SK-N-SH treated with all-trans-retinoic acid at 6 μM for 48 hours (cell line): ENCODE results near the gene ABCC10.

ENCODE experiments used
- ATAC-seq: fragments of 200-7000 bp; cut with Tn5 transposase; 3 replicates; pipeline ENCODE4 v1.9.1; 2020; ENCODE audit warnings: mild to moderate bottlenecking, moderate library complexity
- ARNTL ChIP-seq: fragments of 450-650 bp; formaldehyde crosslinking; IDR thresholded peaks from 2 replicates; pipeline ENCODE4 v1.5.0; 2020; ENCODE audit warnings: low read depth, mild to moderate bottlenecking, moderate library complexity, borderline replicate concordance
- CSDC2 ChIP-seq: fragments of 250-450 bp; sonication (Bioruptor Pico); IDR thresholded peaks from 2 replicates; pipeline ENCODE4 v1.5.0; 2020; ENCODE audit warnings: mild to moderate bottlenecking, moderate library complexity
- GLIS3 ChIP-seq: fragments of 250-450 bp; sonication (Bioruptor Pico); IDR thresholded peaks from 2 replicates; pipeline ENCODE4 v1.5.0; 2020; ENCODE audit warnings: mild to moderate bottlenecking, moderate library complexity
- ISL1 ChIP-seq: fragments of 250-450 bp; sonication (Bioruptor Pico); IDR thresholded peaks from 2 replicates; pipeline ENCODE4 v2.1.2; 2022; ENCODE audit warnings: mild to moderate bottlenecking, moderate library complexity
- OSR1 ChIP-seq: fragments of 250-450 bp; sonication (Bioruptor Pico); IDR thresholded peaks from 2 replicates; pipeline ENCODE4 v1.8.0; 2022; ENCODE audit warnings: moderate library complexity, mild to moderate bottlenecking, inconsistent platforms
- PPARA ChIP-seq: fragments of 250-450 bp; sonication (Bioruptor Pico); IDR thresholded peaks from 2 replicates; pipeline ENCODE4 v1.5.0; 2020; ENCODE audit warnings: mild to moderate bottlenecking, borderline replicate concordance
- ZC3H10 ChIP-seq: fragments of 250-450 bp; sonication (Bioruptor Pico); IDR thresholded peaks from 2 replicates; pipeline ENCODE4 v1.5.1; 2021; ENCODE audit warnings: mild to moderate bottlenecking, moderate library complexity
- ZFP30 ChIP-seq: fragments of 450-650 bp; formaldehyde crosslinking; IDR thresholded peaks from 2 replicates; pipeline ENCODE4 v1.5.0; 2022; ENCODE audit warnings: mild to moderate bottlenecking, moderate library complexity
- ZNF565 ChIP-seq: fragments of 450-650 bp; formaldehyde crosslinking; conservative IDR thresholded peaks from 2 replicates; pipeline ENCODE4 v1.5.0; 2020; ENCODE audit warnings: low read depth, mild to moderate bottlenecking, moderate library complexity
- ZNF70 ChIP-seq: fragments of 450-650 bp; formaldehyde crosslinking; IDR thresholded peaks from 2 replicates; pipeline ENCODE4 v1.5.0; 2020; ENCODE audit warnings: mild to moderate bottlenecking, moderate library complexity
- ZNF8 ChIP-seq: fragments of 450-650 bp; formaldehyde crosslinking; IDR thresholded peaks from 2 replicates; pipeline ENCODE4 v1.5.0; 2020; ENCODE audit warnings: mild to moderate bottlenecking, moderate library complexity
- TF ChIP-seq, protein P1 (sequence below): fragments of 250-450 bp; sonication (Bioruptor Pico); IDR thresholded peaks from 2 replicates; pipeline ENCODE4 v1.5.0; 2020; ENCODE audit warnings: mild to moderate bottlenecking, moderate library complexity
- TF ChIP-seq, protein P2 (sequence below): fragments of 250-450 bp; sonication (Bioruptor Pico); IDR thresholded peaks from 2 replicates; pipeline ENCODE4 v1.8.0; 2020; ENCODE audit warnings: mild to moderate bottlenecking, moderate library complexity, borderline replicate concordance
- TF ChIP-seq, protein P3 (sequence below): fragments of 250-450 bp; sonication (Bioruptor Pico); IDR thresholded peaks from 2 replicates; pipeline ENCODE4 v1.8.0; 2021; ENCODE audit warnings: low read depth, mild to moderate bottlenecking, moderate library complexity, borderline replicate concordance
- TF ChIP-seq, protein P4 (sequence below): fragments of 250-450 bp; sonication (Bioruptor Pico); IDR thresholded peaks from 2 replicates; pipeline ENCODE4 v1.5.1; 2020; ENCODE audit warnings: low read depth, mild to moderate bottlenecking, moderate library complexity

The ABCC10 gene

DNA sequence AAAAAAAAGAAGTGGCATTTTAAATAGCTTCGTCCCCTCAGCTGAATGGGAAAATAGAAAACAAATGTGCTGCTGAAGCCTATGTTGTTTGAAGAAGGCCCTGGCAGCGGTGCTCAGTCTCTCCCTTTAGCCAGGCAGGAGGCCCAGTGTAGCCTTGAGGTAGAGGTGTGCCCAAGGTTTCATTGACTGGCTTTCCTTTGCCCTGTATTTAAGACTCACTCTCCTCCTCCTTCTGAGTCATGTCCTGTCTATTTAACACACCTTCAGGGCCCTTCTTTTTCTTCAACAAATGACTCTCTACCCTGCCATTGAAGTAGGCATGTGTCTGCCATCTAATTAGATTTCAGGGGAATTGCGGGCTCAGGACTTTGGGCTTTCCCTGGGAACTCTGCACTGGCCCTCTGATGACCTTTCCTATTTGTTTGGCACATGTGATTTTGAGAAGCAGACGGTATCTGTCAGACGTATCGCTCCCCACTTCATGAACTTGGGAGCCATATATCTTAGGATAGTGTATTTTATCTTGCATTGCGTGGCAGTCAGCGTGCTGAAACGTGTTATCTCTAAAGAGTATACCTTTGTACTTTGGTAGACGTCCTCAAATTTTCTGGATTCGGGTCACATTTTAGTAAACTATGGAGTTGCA, 54.4 kb downstream of the ABCC10 start:
- no peak for ATAC-seq
- no peak for TF ChIP-seq ZNF70 (CRISPR knock-in tag)
- TF ChIP-seq ZNF565 (CRISPR knock-in tag): no peak
- TF ChIP-seq CSDC2: no peak
- no peak for TF ChIP-seq PPARA (CRISPR knock-in tag)
- TF ChIP-seq, protein P1, sequence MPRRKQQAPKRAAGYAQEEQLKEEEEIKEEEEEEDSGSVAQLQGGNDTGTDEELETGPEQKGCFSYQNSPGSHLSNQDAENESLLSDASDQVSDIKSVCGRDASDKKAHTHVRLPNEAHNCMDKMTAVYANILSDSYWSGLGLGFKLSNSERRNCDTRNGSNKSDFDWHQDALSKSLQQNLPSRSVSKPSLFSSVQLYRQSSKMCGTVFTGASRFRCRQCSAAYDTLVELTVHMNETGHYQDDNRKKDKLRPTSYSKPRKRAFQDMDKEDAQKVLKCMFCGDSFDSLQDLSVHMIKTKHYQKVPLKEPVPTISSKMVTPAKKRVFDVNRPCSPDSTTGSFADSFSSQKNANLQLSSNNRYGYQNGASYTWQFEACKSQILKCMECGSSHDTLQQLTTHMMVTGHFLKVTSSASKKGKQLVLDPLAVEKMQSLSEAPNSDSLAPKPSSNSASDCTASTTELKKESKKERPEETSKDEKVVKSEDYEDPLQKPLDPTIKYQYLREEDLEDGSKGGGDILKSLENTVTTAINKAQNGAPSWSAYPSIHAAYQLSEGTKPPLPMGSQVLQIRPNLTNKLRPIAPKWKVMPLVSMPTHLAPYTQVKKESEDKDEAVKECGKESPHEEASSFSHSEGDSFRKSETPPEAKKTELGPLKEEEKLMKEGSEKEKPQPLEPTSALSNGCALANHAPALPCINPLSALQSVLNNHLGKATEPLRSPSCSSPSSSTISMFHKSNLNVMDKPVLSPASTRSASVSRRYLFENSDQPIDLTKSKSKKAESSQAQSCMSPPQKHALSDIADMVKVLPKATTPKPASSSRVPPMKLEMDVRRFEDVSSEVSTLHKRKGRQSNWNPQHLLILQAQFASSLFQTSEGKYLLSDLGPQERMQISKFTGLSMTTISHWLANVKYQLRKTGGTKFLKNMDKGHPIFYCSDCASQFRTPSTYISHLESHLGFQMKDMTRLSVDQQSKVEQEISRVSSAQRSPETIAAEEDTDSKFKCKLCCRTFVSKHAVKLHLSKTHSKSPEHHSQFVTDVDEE (CRISPR knock-in tag): no peak
- TF ChIP-seq OSR1 (CRISPR knock-in tag): no peak
- no peak for TF ChIP-seq ARNTL (CRISPR knock-in tag)
- TF ChIP-seq, protein P2, sequence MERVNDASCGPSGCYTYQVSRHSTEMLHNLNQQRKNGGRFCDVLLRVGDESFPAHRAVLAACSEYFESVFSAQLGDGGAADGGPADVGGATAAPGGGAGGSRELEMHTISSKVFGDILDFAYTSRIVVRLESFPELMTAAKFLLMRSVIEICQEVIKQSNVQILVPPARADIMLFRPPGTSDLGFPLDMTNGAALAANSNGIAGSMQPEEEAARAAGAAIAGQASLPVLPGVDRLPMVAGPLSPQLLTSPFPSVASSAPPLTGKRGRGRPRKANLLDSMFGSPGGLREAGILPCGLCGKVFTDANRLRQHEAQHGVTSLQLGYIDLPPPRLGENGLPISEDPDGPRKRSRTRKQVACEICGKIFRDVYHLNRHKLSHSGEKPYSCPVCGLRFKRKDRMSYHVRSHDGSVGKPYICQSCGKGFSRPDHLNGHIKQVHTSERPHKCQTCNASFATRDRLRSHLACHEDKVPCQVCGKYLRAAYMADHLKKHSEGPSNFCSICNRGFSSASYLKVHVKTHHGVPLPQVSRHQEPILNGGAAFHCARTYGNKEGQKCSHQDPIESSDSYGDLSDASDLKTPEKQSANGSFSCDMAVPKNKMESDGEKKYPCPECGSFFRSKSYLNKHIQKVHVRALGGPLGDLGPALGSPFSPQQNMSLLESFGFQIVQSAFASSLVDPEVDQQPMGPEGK (CRISPR knock-in tag): no peak
- TF ChIP-seq ZFP30: no peak
- TF ChIP-seq, all 23 proteins: peak for 0

DNA sequence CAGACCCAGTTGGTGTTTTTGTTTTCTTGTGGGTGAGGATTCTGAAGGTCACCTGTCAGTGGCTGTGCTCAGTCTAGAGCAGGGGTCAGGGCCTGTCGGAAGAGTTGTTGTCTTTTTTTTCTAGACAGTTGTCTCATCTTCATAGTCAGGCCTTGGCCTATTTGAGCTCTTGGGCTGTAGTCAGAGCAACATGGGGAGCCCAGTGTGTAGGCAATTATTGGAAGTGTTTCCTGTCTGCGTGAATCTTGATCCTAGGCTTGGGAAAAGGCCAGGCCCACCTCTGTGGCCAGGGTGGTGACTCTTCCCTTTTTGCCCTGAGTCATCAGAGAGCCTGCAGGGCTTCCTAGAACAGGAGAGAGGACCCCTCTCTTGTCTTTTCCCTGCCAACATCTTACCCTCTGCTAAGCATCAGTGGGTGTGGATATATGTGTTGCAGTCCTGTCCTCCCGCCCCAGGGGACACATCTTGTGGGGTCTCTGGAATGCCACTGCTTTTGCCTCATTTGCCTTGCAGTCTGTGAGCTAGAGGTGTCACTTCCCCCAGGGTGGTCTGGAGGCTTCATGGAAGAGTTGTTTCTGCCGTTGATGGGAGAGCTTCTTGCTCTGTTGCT, 61.4 kb downstream of the ABCC10 start:
- peak; percentile 11; the same call in 2 of the 3 replicates for ATAC-seq
- TF ChIP-seq GLIS3 (CRISPR knock-in tag) (no peak), ZNF565 (CRISPR knock-in tag) (no peak), ZC3H10 (CRISPR knock-in tag) (no peak), ZNF8 (no peak), ISL1 (CRISPR knock-in tag) (no peak)
- TF ChIP-seq, protein P3, sequence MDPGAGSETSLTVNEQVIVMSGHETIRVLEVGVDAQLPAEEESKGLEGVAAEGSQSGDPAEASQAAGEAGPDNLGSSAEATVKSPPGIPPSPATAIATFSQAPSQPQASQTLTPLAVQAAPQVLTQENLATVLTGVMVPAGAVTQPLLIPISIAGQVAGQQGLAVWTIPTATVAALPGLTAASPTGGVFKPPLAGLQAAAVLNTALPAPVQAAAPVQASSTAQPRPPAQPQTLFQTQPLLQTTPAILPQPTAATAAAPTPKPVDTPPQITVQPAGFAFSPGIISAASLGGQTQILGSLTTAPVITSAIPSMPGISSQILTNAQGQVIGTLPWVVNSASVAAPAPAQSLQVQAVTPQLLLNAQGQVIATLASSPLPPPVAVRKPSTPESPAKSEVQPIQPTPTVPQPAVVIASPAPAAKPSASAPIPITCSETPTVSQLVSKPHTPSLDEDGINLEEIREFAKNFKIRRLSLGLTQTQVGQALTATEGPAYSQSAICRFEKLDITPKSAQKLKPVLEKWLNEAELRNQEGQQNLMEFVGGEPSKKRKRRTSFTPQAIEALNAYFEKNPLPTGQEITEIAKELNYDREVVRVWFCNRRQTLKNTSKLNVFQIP (CRISPR knock-in tag): no peak

DNA sequence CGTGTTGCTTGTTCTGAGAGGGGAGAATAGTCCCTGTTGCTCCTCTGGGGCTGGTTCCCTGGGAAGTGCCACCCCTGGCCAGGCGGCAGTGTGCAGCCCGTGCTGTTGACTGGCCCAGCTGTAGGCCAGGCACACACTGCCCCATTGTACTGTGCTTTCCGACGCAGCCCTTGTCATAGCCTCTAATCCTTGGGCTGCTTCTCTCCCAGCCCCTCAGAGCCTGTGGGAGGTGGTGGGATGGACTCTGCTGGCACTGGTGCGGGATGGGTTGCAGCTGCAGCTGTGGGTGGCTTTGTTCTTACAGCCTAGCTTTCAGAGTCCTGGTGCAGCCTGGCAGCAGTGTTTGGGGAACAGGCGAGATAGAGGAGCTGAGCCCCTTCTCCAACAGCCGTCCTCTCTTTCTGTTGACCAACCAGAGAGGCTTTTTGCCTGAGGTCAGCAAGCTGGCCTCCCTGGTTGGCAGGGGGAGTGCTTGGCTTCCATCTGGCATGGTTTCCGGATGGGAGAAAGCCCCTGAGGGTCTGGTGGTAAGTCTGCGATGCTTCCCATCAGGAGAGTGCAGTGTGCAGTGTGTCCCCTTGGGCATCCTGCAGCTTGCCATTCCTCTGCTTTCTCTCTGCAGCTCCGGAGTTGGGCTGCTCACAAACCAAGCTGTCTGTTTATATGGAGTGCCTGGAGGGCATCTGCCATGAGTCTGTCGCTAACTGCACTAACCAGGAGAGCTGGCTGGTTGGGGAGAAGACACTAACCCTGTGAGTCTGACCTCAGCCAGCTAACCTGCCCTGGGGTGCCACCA, 62.1 kb downstream of the ABCC10 start:
- TF ChIP-seq ZFP30 (no peak), CSDC2 (no peak), ZNF8 (peak; percentile 71), ARNTL (CRISPR knock-in tag) (no peak)
- TF ChIP-seq, protein P1 (CRISPR knock-in tag): no peak
- TF ChIP-seq, protein P3 (CRISPR knock-in tag): no peak
- TF ChIP-seq, protein P4, sequence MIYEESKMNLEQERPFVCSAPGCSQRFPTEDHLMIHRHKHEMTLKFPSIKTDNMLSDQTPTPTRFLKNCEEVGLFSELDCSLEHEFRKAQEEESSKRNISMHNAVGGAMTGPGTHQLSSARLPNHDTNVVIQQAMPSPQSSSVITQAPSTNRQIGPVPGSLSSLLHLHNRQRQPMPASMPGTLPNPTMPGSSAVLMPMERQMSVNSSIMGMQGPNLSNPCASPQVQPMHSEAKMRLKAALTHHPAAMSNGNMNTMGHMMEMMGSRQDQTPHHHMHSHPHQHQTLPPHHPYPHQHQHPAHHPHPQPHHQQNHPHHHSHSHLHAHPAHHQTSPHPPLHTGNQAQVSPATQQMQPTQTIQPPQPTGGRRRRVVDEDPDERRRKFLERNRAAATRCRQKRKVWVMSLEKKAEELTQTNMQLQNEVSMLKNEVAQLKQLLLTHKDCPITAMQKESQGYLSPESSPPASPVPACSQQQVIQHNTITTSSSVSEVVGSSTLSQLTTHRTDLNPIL (CRISPR knock-in tag): no peak
- peak; percentile 17; the same call in 1 of the 3 replicates for ATAC-seq
